B cell (primary cell): ENCODE measurements around the gene MFSD6.

Experiments
- CTCF ChIP-seq: fragments of 200-600 bp; IDR thresholded peaks from one replicate; pipeline ENCODE4 v1.8.0; 2022; ENCODE audit warnings: antibody characterized with exemption, mild to moderate bottlenecking
- EZH2 ChIP-seq: IDR thresholded peaks from 2 replicates; pipeline ENCODE4 v1.6.1; 2012; ENCODE audit warnings: borderline replicate concordance, low read depth, mild to moderate bottlenecking, moderate library complexity, low read length; ENCODE audit not compliant: insufficient read depth, poor library complexity, severe bottlenecking

GRCh38 chr2:190545555-190546385 is 137.6 kb downstream of the MFSD6 start:
- TF ChIP-seq CTCF (no peak), EZH2 (no peak)
